Choroid plexus epithelial cell (primary cell): Measurements from ENCODE around the gene CLN5.
"Not testable (repeated sequence)": the region's sequence is repeated elsewhere in the genome, so short reads cannot be mapped to it uniquely, and the experiment has no call there.

Experiments used
- DNase-seq: peaks from one replicate; pipeline ENCODE4 v3.0.0-alpha.2; 2010; ENCODE audit warnings: low read depth
- H3K4me3 ChIP-seq: 2 replicates; pipeline ENCODE4 v1.5.1; 2011; ENCODE audit warnings: low read depth, mild to moderate bottlenecking, control low read depth, low read length, moderate library complexity
- CTCF ChIP-seq: conservative IDR thresholded peaks from 2 replicates; pipeline ENCODE4 v1.5.1; 2011; ENCODE audit warnings: low read depth, mild to moderate bottlenecking, control low read depth, inconsistent platforms, low read length, moderate library complexity

Gene CLN5

GRCh38 chr13:76954538-76954937 is 37.3 kb upstream of the CLN5 start:
- no peak for DNase-seq
- H3K4me3 ChIP-seq = no peak overlapping the region
- no peak for TF ChIP-seq CTCF

GRCh38 chr13:76955193-76955592 is 36.7 kb upstream of the CLN5 start:
- TF ChIP-seq CTCF = no peak
- DNase-seq = no peak

GRCh38 chr13:76955661-76956060 is 36.2 kb upstream of the CLN5 start:
- TF ChIP-seq CTCF = no peak
- no peak for DNase-seq
- no peak overlapping the region for H3K4me3 ChIP-seq

More at GRCh38 chr13:76955193-76955592, 36.7 kb upstream of the CLN5 start:
- no peak overlapping the region for H3K4me3 ChIP-seq

- TF ChIP-seq CTCF = no peak
- DNase-seq = no peak
- no peak overlapping the region for H3K4me3 ChIP-seq
Measured at GRCh38 chr13:76958841-76959432, 32.9 kb upstream of the CLN5 start.

- not testable (repeated sequence) for DNase-seq, H3K4me3 ChIP-seq
Measured at GRCh38 chr13:76959734-76960133, 32.1 kb upstream of the CLN5 start.

GRCh38 chr13:76965759-76966421 is 26.0 kb upstream of the CLN5 start:
- no peak overlapping the region for H3K4me3 ChIP-seq
- peak; percentile 93 for DNase-seq
- no peak for TF ChIP-seq CTCF

GRCh38 chr13:76967031-76967430 is 24.9 kb upstream of the CLN5 start:
- TF ChIP-seq CTCF = no peak
- H3K4me3 ChIP-seq = no peak overlapping the region
- no peak for DNase-seq
